Measurements from ENCODE around the gene TMEM132C. TPM values are rescaled to one million over a fixed set of nuclear protein-coding genes. Genes with fewer than 3 reads are reported as not detected.

TMEM132C gene
- total and polyA plus RNA-seq, 2 of the 8 experiments (the other 6 are each of a cell fraction or from before 2014, with no cell fraction given) = 0.23 to 0.76 TPM

DNA sequence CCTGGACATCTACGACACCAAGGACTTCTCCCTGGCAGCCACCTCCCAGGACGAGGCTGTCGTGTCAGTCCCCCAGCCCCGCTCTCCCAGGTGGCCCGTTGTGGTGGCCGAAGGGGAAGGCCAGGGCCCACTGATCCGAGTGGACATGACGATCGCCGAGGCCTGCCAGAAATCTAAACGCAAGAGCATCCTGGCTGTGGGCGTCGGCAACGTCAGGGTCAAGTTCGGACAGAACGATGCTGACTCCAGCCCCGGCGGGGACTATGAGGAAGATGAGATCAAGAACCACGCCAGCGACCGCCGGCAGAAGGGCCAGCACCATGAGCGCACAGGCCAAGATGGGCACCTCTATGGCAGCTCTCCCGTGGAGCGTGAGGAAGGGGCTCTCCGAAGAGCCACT, 438.2 kb downstream of the TMEM132C start:
- no peak overlapping the region for H3K4me2 ChIP-seq (ENCODE audit: insufficient read depth in 1 of 2, low read depth in 2 of 2, low read length in 2 of 2)
- no peak overlapping the region for H3K14ac ChIP-seq (ENCODE audit: insufficient read length)
- H3K27me3 ChIP-seq (replicated peaks in 1 of 4; ENCODE audit: control insufficient read depth in 3 of 4, extremely low read depth in 1 of 4, insufficient read depth in 3 of 4, low read length in 3 of 4) = no peaks in the 10 kb centered on the region; a peak in 2 of 7 replicates
- 96% methylated on average over 26 of the region's 26 CpGs; no CpG with 5 or more reads in 1 of the 2 experiments for WGBS, 2 experiments (ENCODE audit: extremely low coverage in 1 of 2, insufficient coverage in 1 of 2, insufficient read length in 1 of 2, insufficient replicate concordance in 2 of 2, low coverage in 1 of 2, low lambda C conversion rate in 2 of 2, missing lambda C conversion rate in 1 of 2)
- H2BK5ac ChIP-seq (ENCODE audit: low read depth, low read length) = no peak overlapping the region
- no peak overlapping the region for H4K8ac ChIP-seq (ENCODE audit: extremely low read depth, insufficient read depth, low read length)
- H3K23me2 ChIP-seq (ENCODE audit: low read depth, low read length) = no peaks in the 10 kb centered on the region
- peaks cover 0 to 3% (median under 1%) of the 10 kb centered on the region in 4 experiments; a peak in 2 of 7 replicates for H3K4me1 ChIP-seq (replicated peaks in 1 of 4; ENCODE audit: control insufficient read depth in 3 of 4, insufficient read depth in 4 of 4, low read length in 3 of 4)
- H2BK20ac ChIP-seq (ENCODE audit: low read length) = no peak overlapping the region
- H4K20me1 ChIP-seq (replicated peaks in 1 of 2; ENCODE audit: control insufficient read depth in 1 of 2, insufficient read depth in 2 of 2, low read length in 2 of 2) = no peaks in the 10 kb centered on the region
- H3K9me3 ChIP-seq (ENCODE audit: insufficient read depth in 2 of 2, low read depth in 1 of 2, low read length in 1 of 2) = no peaks in the 10 kb centered on the region
- no peak overlapping the region for H3K18ac ChIP-seq (ENCODE audit: extremely low read depth, low read length)
- DNase-seq (ENCODE audit: low read depth in 1 of 2, low spot score in 2 of 2) (no peak), FAIRE-seq (no peak)
- ChIA-PET POLR2A (ENCODE audit: partially characterized antibody) (no interaction called here), CTCF (ENCODE audit: partially characterized antibody) (interaction anchor here (0.8 kb wide), 1 partner anchor 12 kb away, joined by 3 read pairs; no protein-coding TSS in a partner anchor)
- no peak overlapping the region for H2AFZ ChIP-seq (ENCODE audit: low read length)
- no peak overlapping the region for H3K4ac ChIP-seq (replicated peaks; ENCODE audit: insufficient read length, low read depth, low read length)
- H3K4me3 ChIP-seq (ENCODE audit: extremely low read depth in 1 of 4, insufficient read depth in 2 of 4, low read depth in 3 of 4, low read length in 4 of 4) = no peak overlapping the region
- H2BK120ac ChIP-seq (replicated peaks; ENCODE audit: low read depth, low read length) = no peak overlapping the region
- H3K23ac ChIP-seq (ENCODE audit: insufficient read length) = no peak overlapping the region
- no peak overlapping the region for H3K56ac ChIP-seq (replicated peaks; ENCODE audit: insufficient read length, low read depth, low read length)
- H2AK5ac ChIP-seq (ENCODE audit: low read depth, low read length) = no peak overlapping the region
- no peak overlapping the region for H4K91ac ChIP-seq (replicated peaks; ENCODE audit: insufficient read length, low read length)
- no peaks in the 10 kb centered on the region for H3K36me3 ChIP-seq (ENCODE audit: control insufficient read depth in 2 of 4, insufficient read depth in 4 of 4, low read length in 3 of 4)
- no peaks in the 10 kb centered on the region for H3K79me2 ChIP-seq (ENCODE audit: control insufficient read depth in 1 of 2, insufficient read depth in 2 of 2, low read length in 2 of 2)
- no peaks in the 10 kb centered on the region for H3K79me1 ChIP-seq (ENCODE audit: low read depth, low read length)
- no peak overlapping the region for H2BK15ac ChIP-seq (ENCODE audit: low read length)
- no peak overlapping the region for H3K27ac ChIP-seq (ENCODE audit: low read depth, low read length)
- no peak overlapping the region for H3K9ac ChIP-seq (replicated peaks in 1 of 4; ENCODE audit: extremely low read depth in 1 of 4, low read depth in 3 of 4, low read length in 3 of 4)
- no peak overlapping the region for H4K5ac ChIP-seq (ENCODE audit: insufficient read length, low read depth, low read length)
- no peak overlapping the region for H2BK12ac ChIP-seq (ENCODE audit: low read depth, low read length)
- TF ChIP-seq RBBP5 (IDR thresholded peaks at IDR 0.05; ENCODE audit: borderline replicate concordance, low read depth, low read length) (no peak), POU5F1 (IDR thresholded peaks at IDR 0.05; ENCODE audit: low read depth, low read length) (no peak), CEBPB (IDR thresholded peaks at IDR 0.05; ENCODE audit: low read depth, low read length) (no peak), RAD21 (IDR thresholded peaks at IDR 0.05 in 1 of 2, conservative IDR thresholded peaks at IDR 0.05 in 1 of 2; ENCODE audit: low read depth in 2 of 2, low read length in 2 of 2) (no peak), SP1 (IDR thresholded peaks at IDR 0.05; ENCODE audit: low read depth, low read length) (no peak), SIN3A (conservative IDR thresholded peaks at IDR 0.05 in 1 of 2, IDR thresholded peaks at IDR 0.05 in 1 of 2; ENCODE audit: low read depth in 1 of 2, low read length in 2 of 2) (no peak), YY1 (IDR thresholded peaks at IDR 0.05; ENCODE audit: low read depth, low read length) (no peak), RXRA (IDR thresholded peaks at IDR 0.05; ENCODE audit: insufficient read depth, low read depth, low read length) (no peak), KDM1A (IDR thresholded peaks at IDR 0.05; ENCODE audit: borderline replicate concordance, low read length) (no peak), JUND (IDR thresholded peaks at IDR 0.05; ENCODE audit: low read length) (no peak), MAFK (IDR thresholded peaks at IDR 0.05; ENCODE audit: low read depth, low read length) (no peak), ZNF274 (IDR thresholded peaks at IDR 0.05; ENCODE audit: borderline replicate concordance, extremely low read depth, low read length) (no peak), ASH2L (IDR thresholded peaks at IDR 0.05; ENCODE audit: low read length) (no peak), CHD1 (IDR thresholded peaks at IDR 0.05; ENCODE audit: low read depth, low read length) (no peak)
- TF ChIP-seq, protein P1, sequence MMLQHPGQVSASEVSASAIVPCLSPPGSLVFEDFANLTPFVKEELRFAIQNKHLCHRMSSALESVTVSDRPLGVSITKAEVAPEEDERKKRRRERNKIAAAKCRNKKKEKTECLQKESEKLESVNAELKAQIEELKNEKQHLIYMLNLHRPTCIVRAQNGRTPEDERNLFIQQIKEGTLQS (IDR thresholded peaks at IDR 0.05; ENCODE audit: insufficient read depth, low read depth, low read length) = no peak
